NCI-H2107 (cell line): Measurements from ENCODE around the gene HDAC4.

Experiments
- DNase-seq: peaks from one replicate; lab custom pipeline; 2025; lab: John Stamatoyannopoulos, UW

Gene HDAC4

GRCh38 chr2:239025096-239025801 lies 375.6 kb downstream of the HDAC4 start:
- no peak for DNase-seq

DNA sequence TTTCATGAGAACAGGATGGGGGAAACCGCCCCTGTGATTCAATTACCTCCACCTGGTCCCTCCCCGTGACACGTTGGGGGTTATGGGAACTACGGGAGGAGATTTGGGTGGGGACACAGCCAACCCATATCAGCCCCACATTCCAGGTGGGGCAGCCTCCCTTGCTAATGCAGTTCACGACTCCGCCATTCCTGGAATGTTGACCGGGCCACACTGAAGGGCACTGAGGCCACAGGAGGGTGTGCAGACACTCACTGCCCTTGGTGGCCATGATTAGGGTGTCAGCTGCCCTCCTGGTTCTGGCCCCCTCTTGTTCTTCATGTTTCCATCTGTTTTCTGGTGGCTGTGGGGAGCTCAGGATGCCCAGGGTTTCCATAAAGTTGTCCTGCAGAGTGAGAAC lies 376.6 kb downstream of the HDAC4 start:
- DNase-seq: no peak

DNA sequence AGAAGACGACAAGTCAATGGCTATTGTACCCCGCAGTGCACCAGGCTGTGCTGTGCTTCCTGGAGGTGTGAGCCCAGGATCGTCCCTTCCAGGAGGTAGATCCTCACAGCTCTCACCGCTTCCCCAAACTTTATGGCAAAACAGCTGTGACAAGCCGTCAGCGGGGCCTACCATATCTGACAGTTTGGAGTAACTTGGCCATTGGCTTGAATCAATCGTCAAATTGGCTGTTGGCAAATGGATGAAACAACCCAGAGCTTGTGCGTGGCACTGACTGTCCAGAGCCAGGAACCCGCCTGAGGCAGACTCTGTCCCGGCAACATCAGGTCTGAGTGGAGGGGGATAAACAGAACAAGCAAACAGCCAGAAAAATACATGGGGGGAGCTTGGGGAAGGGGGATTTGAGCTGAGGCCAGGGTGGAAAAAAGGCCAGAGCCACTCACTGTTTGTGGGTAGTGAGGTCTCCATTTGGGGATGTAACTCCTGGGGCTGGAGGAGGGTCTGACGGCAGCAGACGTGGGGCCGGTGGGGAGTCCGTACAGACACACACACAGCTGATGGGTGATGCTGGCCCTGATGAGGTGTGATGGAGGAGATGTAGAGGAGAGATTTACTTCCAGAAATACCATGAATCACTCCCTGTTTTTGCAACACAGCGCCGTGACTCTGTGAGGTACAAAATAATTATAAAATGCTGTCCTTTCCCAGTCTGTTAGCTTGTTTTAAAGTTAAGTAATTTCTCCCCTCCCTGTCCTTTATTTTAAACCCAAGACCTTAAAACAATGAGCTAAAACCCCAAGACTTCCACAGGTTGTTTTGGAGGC lies 378.2 kb downstream of the HDAC4 start:
- no peak for DNase-seq

DNA sequence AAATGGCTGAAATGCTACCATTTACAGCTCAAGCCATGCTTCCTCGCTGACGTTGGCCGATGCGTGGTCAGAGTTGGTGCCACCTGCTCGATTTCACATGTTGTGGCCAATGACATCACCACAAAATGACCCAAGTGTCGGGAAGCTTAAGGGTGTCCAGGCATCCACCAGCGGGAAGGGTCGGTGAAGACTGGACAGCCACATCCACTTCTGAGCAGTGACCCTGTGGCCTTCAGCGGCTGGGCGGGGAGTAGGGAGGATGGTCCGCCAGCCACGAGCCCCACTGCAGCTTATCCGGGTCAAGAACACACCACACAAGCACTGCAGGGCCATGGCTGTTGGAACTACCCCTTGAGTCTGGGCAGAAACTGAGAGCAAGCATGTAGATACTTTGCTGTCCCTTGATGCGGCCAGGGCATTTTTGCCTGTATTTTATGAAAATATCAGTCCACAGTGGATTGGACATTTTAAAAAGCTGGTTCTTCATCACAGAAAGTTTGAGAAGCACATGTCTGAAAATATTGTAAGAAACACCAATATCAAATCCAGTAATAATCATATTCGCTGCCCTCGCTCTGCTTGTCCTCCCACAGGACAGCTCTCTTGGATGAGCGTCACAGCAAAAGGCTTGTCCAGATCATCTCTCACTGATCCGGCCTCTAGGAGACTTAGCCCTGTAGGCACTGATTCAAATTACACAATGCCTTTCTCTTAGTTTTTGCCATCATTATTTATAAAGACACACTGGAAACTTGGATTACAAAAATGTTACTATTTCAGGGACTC lies 379.0 kb downstream of the HDAC4 start:
- DNase-seq: no peak

GRCh38 chr2:239021224-239021623 lies 379.6 kb downstream of the HDAC4 start:
- DNase-seq: no peak

- DNase-seq: no peak
These were observed 380.2 kb downstream of the HDAC4 start for GRCh38 chr2:239020541-239021041.

DNA sequence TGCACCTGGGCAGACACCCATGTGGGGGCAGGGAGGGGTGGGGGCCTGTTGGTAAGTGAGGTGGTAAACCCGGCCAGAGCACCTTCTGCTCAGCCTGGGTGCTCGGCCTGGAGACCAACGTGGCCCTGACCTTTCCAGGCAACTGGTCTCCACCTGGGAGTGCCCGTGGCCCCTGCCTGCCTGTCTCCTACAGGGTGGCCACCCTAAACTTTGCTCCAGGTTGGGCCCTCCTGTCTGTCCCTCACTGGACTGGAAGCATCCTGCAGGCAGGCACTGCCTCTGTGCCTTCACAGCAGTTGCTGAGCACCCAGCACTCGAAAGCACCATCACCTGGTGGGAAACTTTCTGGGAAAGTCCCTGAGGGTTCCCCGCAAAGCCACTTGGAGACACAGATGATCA lies 381.6 kb downstream of the HDAC4 start:
- DNase-seq: no peak

DNA sequence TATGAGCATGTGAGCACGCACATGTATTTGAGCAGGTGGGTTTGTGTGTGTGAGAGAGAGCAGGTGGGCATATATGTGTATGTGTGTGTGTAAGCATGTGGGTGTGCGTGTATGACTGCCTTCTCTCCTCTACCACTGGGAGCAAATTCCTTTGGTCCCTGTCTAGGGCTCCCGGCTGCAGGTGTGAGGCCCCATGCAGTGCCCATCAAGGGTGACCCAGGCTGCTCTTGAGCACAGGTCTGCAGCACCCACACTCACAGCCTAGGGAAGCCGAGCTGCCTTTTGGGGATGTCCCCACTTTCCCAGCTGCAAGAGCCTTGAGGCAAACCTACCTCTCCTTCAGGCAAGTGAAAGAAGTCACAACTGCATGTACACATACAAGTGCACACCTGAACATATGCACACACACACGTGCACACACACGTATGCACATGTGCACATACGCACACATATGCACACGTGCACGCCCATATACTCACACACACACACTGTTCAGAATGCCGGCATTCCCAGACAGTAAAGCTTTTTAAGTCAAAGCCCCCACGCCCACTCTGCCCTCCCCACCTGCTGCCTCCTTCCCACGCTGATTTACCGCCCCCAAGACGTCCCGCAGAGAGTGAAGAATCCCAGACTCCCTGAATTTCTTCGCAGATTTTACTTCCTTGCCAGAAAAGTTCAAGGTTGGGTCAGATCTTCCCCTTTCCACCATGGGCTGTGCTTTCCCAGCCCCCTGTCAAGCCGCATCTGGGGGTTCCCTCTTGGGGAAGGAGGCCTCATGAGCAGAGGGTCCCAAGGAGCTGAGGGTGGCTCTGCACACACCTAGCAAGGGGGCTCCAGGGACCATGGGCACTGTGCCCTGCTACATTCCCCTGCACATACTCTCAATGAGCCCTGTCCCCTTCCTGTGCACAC lies 382.3 kb downstream of the HDAC4 start:
- DNase-seq: no peak

DNA sequence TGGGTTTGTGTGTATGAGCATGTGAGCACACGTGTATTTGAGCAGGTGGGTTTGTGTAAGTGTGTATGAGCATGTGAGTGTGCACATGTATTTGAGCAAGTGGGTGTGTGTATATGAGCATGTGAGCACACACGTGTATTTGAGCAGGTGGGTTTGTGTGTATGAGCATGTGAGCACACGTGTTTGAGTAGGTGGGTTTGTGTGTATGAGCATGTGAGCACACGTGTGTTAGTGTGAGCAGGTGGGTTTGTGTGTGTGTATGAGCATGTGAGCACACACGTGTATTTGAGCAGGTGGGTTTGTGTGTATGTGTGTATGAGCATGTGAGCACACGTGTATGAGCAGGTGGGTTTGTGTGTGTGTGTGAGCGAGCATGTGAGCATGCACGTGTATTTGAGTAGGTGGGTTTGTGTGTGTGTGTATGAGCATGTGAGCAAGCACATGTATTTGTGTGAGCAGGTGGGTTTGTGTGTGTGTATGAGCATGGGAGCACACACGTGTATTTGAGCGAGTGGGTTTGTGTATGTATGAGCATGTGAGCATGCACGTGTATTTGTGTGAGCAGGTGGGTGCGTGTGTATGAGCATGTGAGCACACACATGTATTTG lies 383.2 kb downstream of the HDAC4 start:
- no peak for DNase-seq

DNA sequence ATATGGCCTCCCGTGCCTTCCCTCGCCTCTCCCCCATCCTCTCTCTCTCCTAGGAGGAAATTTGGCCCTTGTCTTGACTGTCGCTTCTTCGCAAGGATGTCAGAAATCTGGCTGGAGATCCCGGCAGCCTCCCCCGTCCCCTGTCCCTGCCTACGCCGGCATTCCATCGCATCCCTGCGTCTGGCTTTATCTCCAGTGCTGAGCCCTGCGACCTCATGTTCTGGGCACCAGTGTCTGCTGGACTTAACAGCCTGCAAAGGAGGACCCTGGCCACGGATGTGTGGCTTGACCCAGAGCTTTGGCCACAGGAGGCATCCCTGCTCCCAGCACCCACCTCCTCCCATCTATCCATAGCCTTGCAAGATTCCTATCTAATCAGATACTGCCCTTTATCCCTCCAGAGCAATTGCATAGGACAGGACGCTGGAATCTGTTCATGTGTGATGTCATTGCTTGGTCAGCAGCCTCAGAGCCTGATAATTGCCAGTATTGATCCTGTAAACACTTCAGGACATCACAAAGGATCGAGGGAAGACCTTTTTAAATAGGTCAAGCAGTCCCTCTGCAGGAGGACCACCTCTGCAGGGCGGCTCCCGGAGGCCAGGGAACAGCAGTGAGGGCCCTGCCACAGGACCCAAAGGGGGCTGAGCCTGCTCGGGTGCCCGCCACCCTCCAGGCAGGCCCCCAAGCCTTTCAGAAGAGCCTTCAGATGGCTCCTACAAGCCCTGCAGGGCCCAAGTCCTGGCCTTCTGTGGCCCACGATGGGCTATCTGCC lies 384.7 kb downstream of the HDAC4 start:
- DNase-seq: no peak

DNA sequence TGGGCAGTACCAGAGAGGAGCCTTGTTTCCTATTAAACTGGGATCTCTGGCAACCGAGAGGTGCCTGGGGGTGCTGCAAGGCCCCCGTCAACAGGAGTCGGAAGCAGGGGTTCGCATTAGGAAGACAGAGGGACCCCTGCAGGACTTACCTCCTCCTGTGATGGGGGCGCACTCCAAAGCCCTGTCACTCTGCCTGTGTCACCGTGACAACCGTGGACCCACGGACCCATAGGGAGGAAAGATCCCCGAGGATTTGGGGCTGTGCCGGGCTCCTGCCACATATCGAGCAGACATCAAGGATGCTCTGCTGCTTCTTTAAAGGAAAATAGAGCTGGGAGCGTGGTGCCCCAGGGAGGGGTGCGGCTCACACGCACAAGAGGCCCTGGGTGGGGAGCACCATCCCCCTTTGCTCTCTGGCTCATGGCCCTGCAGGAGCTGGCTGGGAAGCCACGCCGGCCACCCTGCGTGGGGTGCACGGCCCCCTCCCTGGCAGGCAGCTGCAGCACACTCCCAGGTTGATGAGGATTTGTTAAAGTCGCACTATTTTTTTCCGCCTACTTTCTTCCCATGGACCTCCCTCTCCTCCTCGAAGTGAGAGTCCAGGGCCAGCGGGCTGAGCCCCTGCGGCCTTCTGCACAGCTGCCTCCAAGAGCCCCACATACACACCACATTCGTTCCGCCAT lies 385.5 kb downstream of the HDAC4 start:
- DNase-seq: no peak

DNA sequence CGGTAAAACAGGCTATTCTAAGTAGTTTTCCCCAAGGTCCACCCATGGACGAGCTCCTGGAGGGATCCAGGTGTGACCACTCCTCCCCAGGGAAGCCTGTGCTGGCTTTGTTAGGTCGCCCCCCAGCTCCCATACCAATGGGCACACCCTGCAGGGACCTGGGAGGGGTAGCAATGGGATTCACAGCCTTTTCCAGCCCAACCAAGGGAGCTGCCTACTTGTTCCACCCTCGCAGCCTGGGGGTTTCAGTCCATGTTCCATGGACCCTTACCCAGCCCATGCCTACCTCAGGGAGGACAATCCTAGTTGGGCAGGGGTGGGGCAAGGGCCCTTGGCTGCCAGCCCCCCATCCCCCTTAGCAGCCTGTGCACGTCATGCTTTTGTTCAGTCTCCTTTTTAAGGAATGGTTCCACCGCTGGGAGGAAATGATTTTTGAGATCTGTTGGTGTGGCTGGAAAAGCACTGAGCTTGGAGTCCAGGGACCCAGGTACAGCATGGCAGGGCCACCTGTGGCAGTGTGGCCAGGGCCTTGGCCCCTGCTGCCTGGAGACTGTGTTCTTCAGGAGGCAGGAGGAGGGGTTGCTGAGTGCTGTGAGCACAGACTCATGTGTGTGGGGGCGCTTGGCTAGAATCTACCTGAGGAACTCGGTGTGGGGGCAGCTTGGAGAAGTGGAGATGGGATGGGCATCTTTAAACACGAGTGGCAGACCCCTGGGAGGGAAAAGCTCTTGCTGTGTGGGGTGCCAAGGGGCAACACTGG lies 386.2 kb downstream of the HDAC4 start:
- DNase-seq: no peak

DNA sequence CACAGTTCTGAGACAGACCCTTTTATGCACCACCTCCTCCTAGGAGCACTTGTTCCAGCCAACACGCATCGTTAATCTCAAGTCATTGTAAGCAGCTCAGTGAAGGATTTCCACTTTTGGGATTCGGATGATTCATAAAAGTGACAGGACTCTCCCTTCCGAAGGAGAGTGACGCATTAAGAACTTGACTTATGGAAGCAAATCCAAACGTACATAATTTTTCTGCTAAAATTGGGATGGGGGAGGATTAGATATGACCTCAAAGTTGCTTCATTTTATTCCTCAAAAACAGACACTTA lies 387.2 kb downstream of the HDAC4 start:
- no peak for DNase-seq

- DNase-seq: no peak
These were observed 387.7 kb downstream of the HDAC4 start for GRCh38 chr2:239012936-239013677.

GRCh38 chr2:239012228-239012627 lies 388.6 kb downstream of the HDAC4 start:
- DNase-seq: no peak

GRCh38 chr2:239009589-239009961 lies 391.2 kb downstream of the HDAC4 start:
- no peak for DNase-seq

- DNase-seq: no peak
These were observed 391.9 kb downstream of the HDAC4 start for GRCh38 chr2:239008677-239009588.
